ENCODE measurements around the gene SPRY4.

GRCh38 chr5:142322403-142322746, 2.4 kb downstream of the SPRY4 start:
- TF ChIP-seq CTCF (conservative IDR thresholded peaks at IDR 0.05; ENCODE audit: low read depth, low read length) (no peak), EZH2 (IDR thresholded peaks at IDR 0.05; ENCODE audit: borderline replicate concordance, low read depth, low read length, poor library complexity, severe bottlenecking) (no peak)
